ENCODE data around the gene FHL3. TPM values are rescaled to one million over a fixed set of nuclear protein-coding genes. Genes with fewer than 3 reads are reported as not detected.
"Not testable (repeated sequence)": the region's sequence is repeated elsewhere in the genome, so short reads cannot be mapped to it uniquely, and the experiment has no call there.

Gene FHL3
- total and polyA plus RNA-seq, 2 experiments from 2014 or later: 28.3 to 49.0 TPM

DNA sequence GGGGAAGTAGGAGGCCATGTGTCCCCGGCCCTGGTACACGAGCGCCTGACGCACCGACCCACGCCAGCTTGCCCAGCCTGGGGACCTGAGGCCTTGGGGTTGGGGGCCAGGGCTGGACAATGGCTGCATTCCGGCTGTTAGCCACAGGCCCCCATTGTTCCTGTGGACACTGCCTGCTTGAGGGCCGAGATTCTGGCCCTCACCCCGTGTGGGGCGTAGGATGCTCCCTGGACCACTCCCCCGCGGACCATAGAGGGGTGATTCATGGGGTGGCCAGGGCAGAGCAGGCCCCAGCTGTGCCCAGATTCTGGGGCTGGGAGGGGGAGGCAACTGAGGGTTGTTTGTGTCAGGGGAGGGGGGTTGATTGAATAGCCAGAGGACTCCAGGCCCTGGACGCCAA lies 29.6 kb upstream of the FHL3 start (continued):
- TF ChIP-seq, protein P1, sequence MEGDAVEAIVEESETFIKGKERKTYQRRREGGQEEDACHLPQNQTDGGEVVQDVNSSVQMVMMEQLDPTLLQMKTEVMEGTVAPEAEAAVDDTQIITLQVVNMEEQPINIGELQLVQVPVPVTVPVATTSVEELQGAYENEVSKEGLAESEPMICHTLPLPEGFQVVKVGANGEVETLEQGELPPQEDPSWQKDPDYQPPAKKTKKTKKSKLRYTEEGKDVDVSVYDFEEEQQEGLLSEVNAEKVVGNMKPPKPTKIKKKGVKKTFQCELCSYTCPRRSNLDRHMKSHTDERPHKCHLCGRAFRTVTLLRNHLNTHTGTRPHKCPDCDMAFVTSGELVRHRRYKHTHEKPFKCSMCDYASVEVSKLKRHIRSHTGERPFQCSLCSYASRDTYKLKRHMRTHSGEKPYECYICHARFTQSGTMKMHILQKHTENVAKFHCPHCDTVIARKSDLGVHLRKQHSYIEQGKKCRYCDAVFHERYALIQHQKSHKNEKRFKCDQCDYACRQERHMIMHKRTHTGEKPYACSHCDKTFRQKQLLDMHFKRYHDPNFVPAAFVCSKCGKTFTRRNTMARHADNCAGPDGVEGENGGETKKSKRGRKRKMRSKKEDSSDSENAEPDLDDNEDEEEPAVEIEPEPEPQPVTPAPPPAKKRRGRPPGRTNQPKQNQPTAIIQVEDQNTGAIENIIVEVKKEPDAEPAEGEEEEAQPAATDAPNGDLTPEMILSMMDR (conservative IDR thresholded peaks at IDR 0.05; ENCODE audit: low read depth in 2 of 2): no peak
- no peak for TF ChIP-seq EZH2phosphoT487 (IDR thresholded peaks at IDR 0.05; ENCODE audit: unreplicated experiment)
- TF ChIP-seq, protein P2, sequence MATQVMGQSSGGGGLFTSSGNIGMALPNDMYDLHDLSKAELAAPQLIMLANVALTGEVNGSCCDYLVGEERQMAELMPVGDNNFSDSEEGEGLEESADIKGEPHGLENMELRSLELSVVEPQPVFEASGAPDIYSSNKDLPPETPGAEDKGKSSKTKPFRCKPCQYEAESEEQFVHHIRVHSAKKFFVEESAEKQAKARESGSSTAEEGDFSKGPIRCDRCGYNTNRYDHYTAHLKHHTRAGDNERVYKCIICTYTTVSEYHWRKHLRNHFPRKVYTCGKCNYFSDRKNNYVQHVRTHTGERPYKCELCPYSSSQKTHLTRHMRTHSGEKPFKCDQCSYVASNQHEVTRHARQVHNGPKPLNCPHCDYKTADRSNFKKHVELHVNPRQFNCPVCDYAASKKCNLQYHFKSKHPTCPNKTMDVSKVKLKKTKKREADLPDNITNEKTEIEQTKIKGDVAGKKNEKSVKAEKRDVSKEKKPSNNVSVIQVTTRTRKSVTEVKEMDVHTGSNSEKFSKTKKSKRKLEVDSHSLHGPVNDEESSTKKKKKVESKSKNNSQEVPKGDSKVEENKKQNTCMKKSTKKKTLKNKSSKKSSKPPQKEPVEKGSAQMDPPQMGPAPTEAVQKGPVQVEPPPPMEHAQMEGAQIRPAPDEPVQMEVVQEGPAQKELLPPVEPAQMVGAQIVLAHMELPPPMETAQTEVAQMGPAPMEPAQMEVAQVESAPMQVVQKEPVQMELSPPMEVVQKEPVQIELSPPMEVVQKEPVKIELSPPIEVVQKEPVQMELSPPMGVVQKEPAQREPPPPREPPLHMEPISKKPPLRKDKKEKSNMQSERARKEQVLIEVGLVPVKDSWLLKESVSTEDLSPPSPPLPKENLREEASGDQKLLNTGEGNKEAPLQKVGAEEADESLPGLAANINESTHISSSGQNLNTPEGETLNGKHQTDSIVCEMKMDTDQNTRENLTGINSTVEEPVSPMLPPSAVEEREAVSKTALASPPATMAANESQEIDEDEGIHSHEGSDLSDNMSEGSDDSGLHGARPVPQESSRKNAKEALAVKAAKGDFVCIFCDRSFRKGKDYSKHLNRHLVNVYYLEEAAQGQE (IDR thresholded peaks at IDR 0.05; ENCODE audit: unreplicated experiment): no peak

DNA sequence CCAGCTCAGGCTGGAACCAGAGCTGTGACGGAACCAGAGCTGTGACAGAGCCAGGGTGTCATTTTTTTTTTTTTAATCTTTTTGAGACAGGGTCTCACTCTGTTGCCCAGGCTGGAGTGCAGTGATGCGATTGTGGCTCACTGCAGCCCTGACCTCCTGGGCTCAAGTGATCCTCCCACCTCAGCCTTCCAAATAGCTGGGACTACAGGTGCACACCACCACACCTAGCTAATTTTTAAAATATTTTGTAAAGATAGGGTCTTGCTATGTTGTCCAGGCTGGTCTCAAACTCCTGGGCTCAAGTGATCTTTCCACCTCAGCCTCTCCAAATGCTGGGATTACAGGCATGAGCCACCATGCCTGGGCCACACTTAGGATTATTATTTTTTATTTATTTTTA lies 27.7 kb upstream of the FHL3 start:
- Histone ChIP-seq H3K4me1 (ENCODE audit: insufficient read depth) (peaks cover 29% of the 10 kb centered on the region), H3F3A (replicated peaks; ENCODE audit: low read depth) (peaks cover 14% of the 10 kb centered on the region; the same call in 1 of the 2 replicates)
- not testable (repeated sequence) for H3K36me3 Mint-ChIP-seq (ENCODE audit: low read depth); H3K27ac ChIP-seq (ENCODE audit: low read depth); H3K4me2 ChIP-seq; H4K20me1 ChIP-seq (replicated peaks; ENCODE audit: insufficient read depth); H3K36me3 ChIP-seq (ENCODE audit: insufficient read depth); ATAC-seq; H3K4me3 ChIP-seq; DNase-seq (ENCODE audit: low spot score); H3K27ac Mint-ChIP-seq; H3K9me2 ChIP-seq (ENCODE audit: insufficient read depth); H3K79me2 ChIP-seq (replicated peaks; ENCODE audit: insufficient read depth); H3K27me3 ChIP-seq (ENCODE audit: insufficient read depth); H3K4me3 Mint-ChIP-seq; H3K9me3 Mint-ChIP-seq; H2AFZ ChIP-seq
- Mint-ChIP-seq H3K4me1 (peaks cover 34% of the 10 kb centered on the region), H3K27me3 (ENCODE audit: insufficient read depth, low read depth, poor library complexity) (peaks cover 10% of the 10 kb centered on the region)

DNA sequence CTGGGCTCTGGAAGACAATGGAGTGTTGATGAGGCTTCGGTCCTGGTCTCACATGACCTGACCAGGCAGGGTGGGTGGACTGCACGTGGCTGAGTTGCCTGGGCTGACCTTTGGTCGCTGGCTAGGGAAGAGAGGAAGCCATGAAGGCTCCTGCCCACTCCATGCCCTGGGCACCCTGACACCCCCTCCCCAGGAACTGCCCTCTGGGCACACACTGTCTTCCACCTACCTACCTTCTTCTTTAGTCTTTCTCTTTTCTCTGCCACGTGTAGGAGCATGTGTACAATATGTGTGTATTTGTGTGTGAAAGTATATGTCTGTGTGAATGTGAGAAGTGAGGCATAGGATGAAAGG lies 26.2 kb upstream of the FHL3 start:
- Mint-ChIP-seq H3K27me3 (ENCODE audit: insufficient read depth, low read depth, poor library complexity) (peaks cover 13% of the 10 kb centered on the region), H3K4me3 (no peak overlapping the region; the same call in 2 of the 3 replicates), H3K27ac (no peak overlapping the region; the same call in 1 of the 2 replicates), H3K4me1 (peaks cover 49% of the 10 kb centered on the region), H3K9me3 (no peaks in the 10 kb centered on the region), H3K36me3 (ENCODE audit: low read depth) (no peaks in the 10 kb centered on the region; the same call in 2 of the 3 replicates)
- H2AFZ ChIP-seq: no peak overlapping the region
- H3K79me2 ChIP-seq (replicated peaks; ENCODE audit: insufficient read depth): no peaks in the 10 kb centered on the region
- H3K27ac ChIP-seq (ENCODE audit: low read depth): no peak overlapping the region
- no peaks in the 10 kb centered on the region; the same call in 1 of the 2 replicates for H4K20me1 ChIP-seq (replicated peaks; ENCODE audit: insufficient read depth)
- H3K4me3 ChIP-seq: no peak overlapping the region
- H3K4me1 ChIP-seq (ENCODE audit: insufficient read depth): peaks cover 34% of the 10 kb centered on the region
- DNase-seq (ENCODE audit: low spot score): no peak
- no peaks in the 10 kb centered on the region for H3K36me3 ChIP-seq (ENCODE audit: insufficient read depth)
- H3K27me3 ChIP-seq (ENCODE audit: insufficient read depth): no peaks in the 10 kb centered on the region
- ATAC-seq: no peak
- H3K4me2 ChIP-seq: no peak overlapping the region
- peaks cover 14% of the 10 kb centered on the region for H3F3A ChIP-seq (replicated peaks; ENCODE audit: low read depth)
- no peaks in the 10 kb centered on the region; the same call in 1 of the 2 replicates for H3K9me2 ChIP-seq (ENCODE audit: insufficient read depth)
- TF ChIP-seq, protein P3, sequence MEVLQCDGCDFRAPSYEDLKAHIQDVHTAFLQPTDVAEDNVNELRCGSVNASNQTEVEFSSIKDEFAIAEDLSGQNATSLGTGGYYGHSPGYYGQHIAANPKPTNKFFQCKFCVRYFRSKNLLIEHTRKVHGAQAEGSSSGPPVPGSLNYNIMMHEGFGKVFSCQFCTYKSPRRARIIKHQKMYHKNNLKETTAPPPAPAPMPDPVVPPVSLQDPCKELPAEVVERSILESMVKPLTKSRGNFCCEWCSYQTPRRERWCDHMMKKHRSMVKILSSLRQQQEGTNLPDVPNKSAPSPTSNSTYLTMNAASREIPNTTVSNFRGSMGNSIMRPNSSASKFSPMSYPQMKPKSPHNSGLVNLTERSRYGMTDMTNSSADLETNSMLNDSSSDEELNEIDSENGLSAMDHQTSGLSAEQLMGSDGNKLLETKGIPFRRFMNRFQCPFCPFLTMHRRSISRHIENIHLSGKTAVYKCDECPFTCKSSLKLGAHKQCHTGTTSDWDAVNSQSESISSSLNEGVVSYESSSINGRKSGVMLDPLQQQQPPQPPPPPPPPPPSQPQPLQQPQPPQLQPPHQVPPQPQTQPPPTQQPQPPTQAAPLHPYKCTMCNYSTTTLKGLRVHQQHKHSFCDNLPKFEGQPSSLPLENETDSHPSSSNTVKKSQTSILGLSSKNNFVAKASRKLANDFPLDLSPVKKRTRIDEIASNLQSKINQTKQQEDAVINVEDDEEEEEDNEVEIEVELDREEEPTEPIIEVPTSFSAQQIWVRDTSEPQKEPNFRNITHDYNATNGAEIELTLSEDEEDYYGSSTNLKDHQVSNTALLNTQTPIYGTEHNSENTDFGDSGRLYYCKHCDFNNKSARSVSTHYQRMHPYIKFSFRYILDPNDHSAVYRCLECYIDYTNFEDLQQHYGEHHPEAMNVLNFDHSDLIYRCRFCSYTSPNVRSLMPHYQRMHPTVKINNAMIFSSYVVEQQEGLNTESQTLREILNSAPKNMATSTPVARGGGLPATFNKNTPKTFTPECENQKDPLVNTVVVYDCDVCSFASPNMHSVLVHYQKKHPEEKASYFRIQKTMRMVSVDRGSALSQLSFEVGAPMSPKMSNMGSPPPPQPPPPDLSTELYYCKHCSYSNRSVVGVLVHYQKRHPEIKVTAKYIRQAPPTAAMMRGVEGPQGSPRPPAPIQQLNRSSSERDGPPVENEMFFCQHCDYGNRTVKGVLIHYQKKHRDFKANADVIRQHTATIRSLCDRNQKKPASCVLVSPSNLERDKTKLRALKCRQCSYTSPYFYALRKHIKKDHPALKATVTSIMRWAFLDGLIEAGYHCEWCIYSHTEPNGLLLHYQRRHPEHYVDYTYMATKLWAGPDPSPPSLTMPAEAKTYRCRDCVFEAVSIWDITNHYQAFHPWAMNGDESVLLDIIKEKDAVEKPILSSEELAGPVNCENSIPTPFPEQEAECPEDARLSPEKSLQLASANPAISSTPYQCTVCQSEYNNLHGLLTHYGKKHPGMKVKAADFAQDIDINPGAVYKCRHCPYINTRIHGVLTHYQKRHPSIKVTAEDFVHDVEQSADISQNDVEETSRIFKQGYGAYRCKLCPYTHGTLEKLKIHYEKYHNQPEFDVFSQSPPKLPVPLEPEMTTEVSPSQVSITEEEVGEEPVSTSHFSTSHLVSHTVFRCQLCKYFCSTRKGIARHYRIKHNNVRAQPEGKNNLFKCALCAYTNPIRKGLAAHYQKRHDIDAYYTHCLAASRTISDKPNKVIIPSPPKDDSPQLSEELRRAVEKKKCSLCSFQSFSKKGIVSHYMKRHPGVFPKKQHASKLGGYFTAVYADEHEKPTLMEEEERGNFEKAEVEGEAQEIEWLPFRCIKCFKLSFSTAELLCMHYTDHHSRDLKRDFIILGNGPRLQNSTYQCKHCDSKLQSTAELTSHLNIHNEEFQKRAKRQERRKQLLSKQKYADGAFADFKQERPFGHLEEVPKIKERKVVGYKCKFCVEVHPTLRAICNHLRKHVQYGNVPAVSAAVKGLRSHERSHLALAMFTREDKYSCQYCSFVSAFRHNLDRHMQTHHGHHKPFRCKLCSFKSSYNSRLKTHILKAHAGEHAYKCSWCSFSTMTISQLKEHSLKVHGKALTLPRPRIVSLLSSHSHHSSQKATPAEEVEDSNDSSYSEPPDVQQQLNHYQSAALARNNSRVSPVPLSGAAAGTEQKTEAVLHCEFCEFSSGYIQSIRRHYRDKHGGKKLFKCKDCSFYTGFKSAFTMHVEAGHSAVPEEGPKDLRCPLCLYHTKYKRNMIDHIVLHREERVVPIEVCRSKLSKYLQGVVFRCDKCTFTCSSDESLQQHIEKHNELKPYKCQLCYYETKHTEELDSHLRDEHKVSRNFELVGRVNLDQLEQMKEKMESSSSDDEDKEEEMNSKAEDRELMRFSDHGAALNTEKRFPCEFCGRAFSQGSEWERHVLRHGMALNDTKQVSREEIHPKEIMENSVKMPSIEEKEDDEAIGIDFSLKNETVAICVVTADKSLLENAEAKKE (CRISPR knock-in tag; IDR thresholded peaks at IDR 0.05): no peak
- no peak for TF ChIP-seq STAT1 (IDR thresholded peaks at IDR 0.05; ENCODE audit: unreplicated experiment)
- TF ChIP-seq NANOG (IDR thresholded peaks at IDR 0.05; ENCODE audit: borderline replicate concordance): no peak

Measured in GM23338 (cell line).